ENCODE measurements around the gene FAM13C.

- TF ChIP-seq DPF2 (IDR thresholded peaks at IDR 0.05), result no peak
- no peak for TF ChIP-seq ZBED1 (IDR thresholded peaks at IDR 0.05)
- TF ChIP-seq CTCF (IDR thresholded peaks at IDR 0.05 in 2 of 3, conservative IDR thresholded peaks at IDR 0.05 in 1 of 3; ENCODE audit: insufficient read depth in 2 of 3, low read depth in 1 of 3, low read length in 3 of 3), result no peak
- no peak for TF ChIP-seq MYC (IDR thresholded peaks at IDR 0.05; ENCODE audit: low read depth, low read length)
- TF ChIP-seq MYC (CRISPR knock-in tag; IDR thresholded peaks at IDR 0.05; ENCODE audit: borderline replicate concordance, low read depth), result no peak
These were observed 14.5 kb upstream of the FAM13C start for GRCh38 chr10:59376846-59377245.
